Measurements from ENCODE around the gene PRR12.

- TF ChIP-seq POLR2A (IDR thresholded peaks at IDR 0.05; ENCODE audit: extremely low read depth, insufficient read length) (no peak), CTCF (IDR thresholded peaks at IDR 0.05; ENCODE audit: low read depth, low read length) (no peak), MAX (IDR thresholded peaks at IDR 0.05; ENCODE audit: low read depth, low read length) (no peak)
Observed at GRCh38 chr19:49651029-49651819, 60.2 kb downstream of the PRR12 start.
